Spinal cord (tissue), 10 donors: ENCODE data around the gene FOXP1. TPM values are rescaled to one million over a fixed set of nuclear protein-coding genes. Genes with fewer than 3 reads are reported as not detected.

Experiments used
- DNase-seq, 6 donors: peaks; one replicate each; pipeline versions ENCODE4 v3.0.0 to v3.0.0-alpha.2; 2013 to 2015; ENCODE audit warnings: low spot score in 6 of 6, low read depth in 4 of 6
- H3K27ac ChIP-seq: one replicate; pipeline ENCODE4 v1.5.1; 2013; ENCODE audit warnings: low read depth, low read length, control low read depth
- H3K27me3 ChIP-seq: one replicate; pipeline ENCODE4 v1.6.1; 2013; ENCODE audit warnings: low read length; ENCODE audit not compliant: control insufficient read depth, insufficient read depth
- H3K36me3 ChIP-seq: one replicate; pipeline ENCODE4 v1.6.1; 2013; ENCODE audit warnings: low read length; ENCODE audit not compliant: control insufficient read depth, insufficient read depth
- H3K4me1 ChIP-seq: one replicate; pipeline ENCODE4 v1.6.1; 2013; ENCODE audit warnings: low read length; ENCODE audit not compliant: control insufficient read depth, insufficient read depth
- H3K4me3 ChIP-seq: one replicate; pipeline ENCODE4 v1.5.1; 2013; ENCODE audit warnings: low read depth, low read length, control low read depth
- H3K9me3 ChIP-seq: one replicate; pipeline ENCODE4 v1.6.1; 2013; ENCODE audit warnings: low read length; ENCODE audit not compliant: control insufficient read depth, insufficient read depth
- WGBS: methylation state at CpG from one replicate; pipeline ENCODE4 v1.1.5; 2013; ENCODE audit warnings: missing lambda C conversion rate; ENCODE audit not compliant: insufficient coverage; 5-methylcytosine and 5-hydroxymethylcytosine counted together
- polyA plus RNA-seq, 2 donors: library from polyadenylated mRNA; unstranded; fragments of 120-200 nt; gene quantifications; one replicate each; pipeline ENCODE4 v1.2.1, GENCODE V29; 2013; ENCODE audit not compliant: insufficient read length in 2 of 2
- total RNA-seq, 2 donors: library from RNA; depleted of rRNA in 1 of 2; stranded (reverse); fragments of 120-200 nt in 1 of 2; fragments of >200 nt in 1 of 2; gene quantifications; one replicate each; pipeline versions ENCODE4 v1.2.3 to v1.2.4, GENCODE V29; 2013 to 2014
- donor health status: healthy.

FOXP1 gene
- total and polyA plus RNA-seq, 4 donors: 27.4 to 118 (median 66.1) TPM

DNA sequence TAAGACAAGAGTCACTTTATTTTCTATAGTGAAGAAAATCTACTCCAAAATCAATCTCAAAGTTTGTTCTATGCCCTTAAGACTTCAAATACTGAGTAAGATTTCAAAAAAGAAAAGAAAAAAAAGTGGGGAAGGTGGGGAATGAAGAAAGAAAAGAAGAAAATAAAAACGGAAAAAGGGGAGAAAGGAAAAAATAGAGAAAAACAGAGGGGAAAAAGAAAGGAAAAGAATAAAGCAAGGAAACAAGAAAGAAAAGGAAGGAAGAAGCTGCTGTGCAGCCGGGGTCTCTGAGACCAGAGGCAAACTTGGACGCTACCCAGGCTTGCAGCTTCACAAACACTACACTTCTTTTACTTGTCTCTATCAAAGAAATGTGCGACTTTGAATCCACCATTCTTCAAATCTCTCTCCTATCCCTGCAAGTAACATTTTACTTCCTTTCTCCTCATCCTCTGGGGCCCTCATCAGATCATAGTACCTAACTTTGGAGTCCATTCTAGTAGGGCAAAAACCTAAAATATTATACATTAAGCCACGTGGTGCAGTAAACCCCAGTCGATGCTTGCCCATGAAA is 279.8 kb downstream of the FOXP1 start:
- 30% methylated on average over 3 of the region's 6 CpGs for WGBS
- peak overlapping the region; percentile 93 for H3K27ac ChIP-seq
- peak in 5 of 6 donors; percentile 15 to 70 (median 48) for DNase-seq

DNA sequence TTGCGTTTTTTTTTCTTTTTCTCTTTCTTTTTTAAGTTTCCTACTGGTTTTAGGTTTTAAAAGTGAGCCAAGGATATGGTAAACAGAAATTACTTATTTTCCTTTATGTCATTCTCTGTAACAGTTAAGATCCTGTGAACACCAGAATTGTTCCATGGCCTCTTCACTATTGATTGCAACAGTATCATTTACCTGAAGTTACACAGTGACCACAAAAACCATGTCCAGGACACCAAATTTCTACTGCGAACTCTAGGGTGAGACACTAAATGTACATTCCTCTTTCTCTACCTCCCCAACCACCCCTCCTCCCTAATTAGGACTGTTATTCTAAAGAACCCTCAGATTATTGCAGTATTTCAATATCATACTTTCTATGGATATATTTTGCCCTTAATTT is 280.9 kb downstream of the FOXP1 start:
- 100% methylated on average over 1 of the region's 2 CpGs for WGBS
- H3K4me1 ChIP-seq: peaks cover 6% of the 10 kb centered on the region
- no peak overlapping the region for H3K27ac ChIP-seq
- peaks cover 2% of the 10 kb centered on the region for H3K27me3 ChIP-seq
- DNase-seq: no peak
- no peaks in the 10 kb centered on the region for H3K9me3 ChIP-seq
- H3K4me3 ChIP-seq: no peak overlapping the region
- no peaks in the 10 kb centered on the region for H3K36me3 ChIP-seq

More for the DNA sequence above, 279.8 kb downstream of the FOXP1 start:
- H3K27me3 ChIP-seq: peaks cover 2% of the 10 kb centered on the region
- no peaks in the 10 kb centered on the region for H3K9me3 ChIP-seq
- H3K4me1 ChIP-seq: peaks cover 9% of the 10 kb centered on the region
- H3K36me3 ChIP-seq: no peaks in the 10 kb centered on the region
- H3K4me3 ChIP-seq: peak overlapping the region; percentile 43

DNA sequence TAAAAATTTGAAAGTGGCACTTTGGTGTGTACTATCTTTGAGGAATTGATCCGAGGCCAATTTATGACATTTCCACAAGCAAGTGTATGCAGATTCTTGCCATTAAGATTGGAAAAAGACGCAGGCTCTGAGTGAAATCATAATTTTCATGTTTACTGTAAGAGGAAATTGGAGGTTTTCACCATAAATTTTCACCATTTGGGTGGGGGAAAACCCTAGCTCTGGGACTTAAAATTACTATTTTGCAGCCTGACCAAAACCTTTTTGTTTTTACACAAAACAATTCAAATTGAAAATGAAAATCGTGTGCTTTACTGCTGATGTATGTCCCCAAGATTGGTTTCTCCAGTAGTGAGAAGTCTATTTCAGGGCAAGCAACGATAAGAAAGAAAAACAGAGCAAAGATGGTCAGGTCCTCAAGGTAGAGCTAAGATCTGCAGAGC is 282.6 kb downstream of the FOXP1 start:
- H3K9me3 ChIP-seq: no peaks in the 10 kb centered on the region
- peak in 1 of 6 donors; percentile 35 for DNase-seq
- 60% methylated on average over 2 of the region's 4 CpGs for WGBS
- H3K27me3 ChIP-seq: peaks cover 2% of the 10 kb centered on the region
- no peaks in the 10 kb centered on the region for H3K36me3 ChIP-seq
- H3K4me1 ChIP-seq: peaks cover 6% of the 10 kb centered on the region
- no peak overlapping the region for H3K27ac ChIP-seq
- H3K4me3 ChIP-seq: no peak overlapping the region

DNA sequence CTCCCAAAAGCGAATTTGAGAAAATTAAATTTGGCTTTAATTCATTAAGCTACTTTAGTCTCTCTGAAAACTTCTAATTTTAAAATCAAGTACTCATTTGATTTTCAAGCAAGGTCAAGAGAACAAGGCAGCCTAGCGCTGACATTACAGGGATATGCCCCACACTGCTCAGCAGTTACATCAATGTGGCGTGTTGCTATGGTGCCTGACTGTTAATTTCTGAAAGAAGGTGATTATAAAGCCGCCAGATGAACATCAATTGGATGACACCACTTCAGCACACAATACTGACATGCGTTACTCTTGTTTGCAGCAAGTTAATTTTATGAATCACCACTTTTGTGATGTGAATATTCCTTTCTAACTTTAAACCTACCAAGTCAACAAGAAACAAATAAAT is 284.4 kb downstream of the FOXP1 start:
- H3K27ac ChIP-seq: no peak overlapping the region
- peaks cover 6% of the 10 kb centered on the region for H3K4me1 ChIP-seq
- H3K9me3 ChIP-seq: no peaks in the 10 kb centered on the region
- no peaks in the 10 kb centered on the region for H3K36me3 ChIP-seq
- no peak overlapping the region for H3K4me3 ChIP-seq
- 100% methylated on average over 1 of the region's 5 CpGs for WGBS
- DNase-seq: peak in 1 of 6 donors; percentile 54
- H3K27me3 ChIP-seq: no peaks in the 10 kb centered on the region

DNA sequence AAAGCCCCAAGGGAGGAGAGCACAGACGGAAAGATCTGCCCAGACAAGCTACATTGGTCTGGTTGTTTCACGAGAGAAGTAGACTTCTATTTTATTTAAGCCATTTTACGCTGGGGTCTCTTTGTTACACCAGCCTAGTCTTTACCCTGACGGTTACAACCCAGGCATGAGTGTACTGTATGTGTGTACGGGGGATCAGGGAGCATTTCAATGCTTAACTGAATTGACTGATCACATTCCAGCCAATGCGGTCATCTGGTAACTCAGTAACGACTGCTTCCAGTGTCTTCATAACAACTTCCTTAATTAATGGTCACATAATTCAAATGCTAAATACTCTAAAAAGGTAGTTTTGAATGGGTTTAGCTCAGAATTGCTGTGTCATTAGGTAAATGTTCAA is 288.6 kb downstream of the FOXP1 start:
- Histone ChIP-seq H3K27me3 (no peaks in the 10 kb centered on the region), H3K4me1 (no peaks in the 10 kb centered on the region), H3K27ac (no peak overlapping the region), H3K9me3 (no peaks in the 10 kb centered on the region), H3K36me3 (no peaks in the 10 kb centered on the region), H3K4me3 (no peak overlapping the region)
- WGBS: no CpG with 5 or more reads among the region's 7 CpGs
- no peak for DNase-seq

DNA sequence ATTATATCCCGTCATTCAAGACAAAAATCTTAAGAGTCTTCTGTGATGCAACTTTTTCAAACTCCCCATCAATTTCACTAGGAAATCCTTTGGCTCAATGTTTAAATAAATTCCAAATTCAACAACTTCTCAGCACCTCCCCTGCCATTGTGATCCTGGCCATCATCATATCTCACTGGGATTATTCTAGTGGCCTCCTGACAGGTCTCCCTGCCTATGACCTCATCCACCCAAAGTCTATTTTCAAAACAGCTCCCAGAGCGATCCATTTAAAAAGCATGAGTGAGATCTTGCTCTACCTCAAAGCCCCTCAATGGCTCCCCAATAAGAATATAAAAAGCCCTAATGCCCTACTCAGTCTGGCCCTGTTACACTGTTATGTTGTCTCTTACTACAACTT is 293.2 kb downstream of the FOXP1 start:
- no peak overlapping the region for H3K4me3 ChIP-seq
- H3K4me1 ChIP-seq: no peaks in the 10 kb centered on the region
- H3K27me3 ChIP-seq: no peaks in the 10 kb centered on the region
- no peak for DNase-seq
- 83% methylated on average over 2 of the region's 2 CpGs for WGBS
- H3K9me3 ChIP-seq: no peaks in the 10 kb centered on the region
- H3K36me3 ChIP-seq: no peaks in the 10 kb centered on the region
- H3K27ac ChIP-seq: no peak overlapping the region

DNA sequence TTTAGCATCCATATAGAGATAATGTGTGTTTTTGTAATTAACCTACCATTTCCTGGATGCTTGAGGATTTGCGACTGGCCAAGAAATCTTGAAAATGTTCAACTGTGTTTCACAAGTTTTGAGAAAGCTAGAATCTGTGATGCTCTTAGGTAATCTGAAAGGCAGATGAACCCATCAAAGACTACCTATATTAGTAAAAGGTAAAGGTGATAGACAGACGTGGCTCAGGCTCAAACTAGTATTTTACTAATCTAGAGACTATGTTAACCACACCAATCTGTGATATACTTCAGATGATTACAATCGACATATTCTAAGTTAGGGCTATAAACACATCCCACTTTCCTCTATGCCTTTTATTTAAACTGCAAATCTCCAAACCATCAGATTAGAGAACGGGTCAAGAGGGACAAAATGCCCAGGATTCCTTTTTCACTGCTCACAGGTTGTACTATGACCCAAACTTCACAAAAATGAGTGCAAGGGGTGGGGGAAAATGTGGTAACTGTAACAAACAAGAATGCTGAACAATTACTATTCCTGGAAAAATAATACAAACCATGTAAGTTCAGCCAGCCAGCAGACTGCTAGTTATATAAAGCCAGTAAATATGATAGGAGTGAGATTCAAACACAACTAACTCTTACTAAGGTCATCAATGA is 295.1 kb downstream of the FOXP1 start:
- no peaks in the 10 kb centered on the region for H3K9me3 ChIP-seq
- no peak overlapping the region for H3K27ac ChIP-seq
- WGBS: no CpG with 5 or more reads among the region's 4 CpGs
- DNase-seq: no peak
- no peak overlapping the region for H3K4me3 ChIP-seq
- H3K27me3 ChIP-seq: no peaks in the 10 kb centered on the region
- no peaks in the 10 kb centered on the region for H3K36me3 ChIP-seq
- H3K4me1 ChIP-seq: no peaks in the 10 kb centered on the region

DNA sequence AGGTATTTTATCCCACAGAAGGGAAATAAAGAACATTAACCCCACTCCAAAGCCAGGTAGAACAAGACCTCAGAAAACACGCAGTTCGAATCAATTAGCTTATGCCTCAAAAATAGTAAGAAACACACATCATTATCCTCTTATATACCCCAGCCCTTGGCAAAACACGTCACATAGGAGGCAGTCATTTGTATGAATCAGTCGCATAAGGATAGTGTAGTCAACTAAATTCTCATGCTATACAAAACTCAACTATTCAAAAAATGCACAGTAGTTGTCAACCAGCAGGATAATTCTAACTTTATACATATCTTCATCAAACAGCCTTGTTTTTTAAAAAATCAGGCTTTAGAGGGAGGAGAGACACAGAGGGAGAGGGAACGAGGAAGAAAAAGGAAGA is 298.4 kb downstream of the FOXP1 start:
- Histone ChIP-seq H3K36me3 (no peaks in the 10 kb centered on the region), H3K4me3 (no peak overlapping the region), H3K9me3 (no peaks in the 10 kb centered on the region), H3K27me3 (no peaks in the 10 kb centered on the region), H3K27ac (no peak overlapping the region), H3K4me1 (no peaks in the 10 kb centered on the region)
- WGBS: 100% methylated on average over 3 of the region's 5 CpGs
- no peak for DNase-seq

DNA sequence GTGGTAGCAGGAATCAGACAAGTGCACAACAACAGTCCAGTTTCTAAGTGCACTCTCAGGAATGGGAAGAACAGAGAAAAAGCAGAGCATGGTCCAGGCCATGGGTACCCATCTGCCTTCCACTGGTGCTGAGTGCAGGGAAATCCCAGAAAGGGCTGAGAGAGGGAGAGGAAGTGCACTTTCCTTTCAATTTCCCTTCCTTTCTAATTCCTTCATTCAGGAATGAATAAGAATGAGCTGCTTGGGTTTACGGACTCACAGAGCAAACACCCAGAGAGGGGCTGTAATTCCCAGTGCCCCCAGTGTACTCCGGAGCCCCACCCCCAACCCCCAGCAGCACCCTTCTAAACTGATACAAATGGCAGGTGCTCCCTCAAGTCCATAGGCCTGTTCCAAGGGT is 300.6 kb downstream of the FOXP1 start:
- no peak overlapping the region for H3K27ac ChIP-seq
- no peaks in the 10 kb centered on the region for H3K36me3 ChIP-seq
- no peak overlapping the region for H3K4me3 ChIP-seq
- WGBS: no CpG with 5 or more reads among the region's 2 CpGs
- no peaks in the 10 kb centered on the region for H3K9me3 ChIP-seq
- no peak for DNase-seq
- H3K4me1 ChIP-seq: no peaks in the 10 kb centered on the region
- H3K27me3 ChIP-seq: no peaks in the 10 kb centered on the region

DNA sequence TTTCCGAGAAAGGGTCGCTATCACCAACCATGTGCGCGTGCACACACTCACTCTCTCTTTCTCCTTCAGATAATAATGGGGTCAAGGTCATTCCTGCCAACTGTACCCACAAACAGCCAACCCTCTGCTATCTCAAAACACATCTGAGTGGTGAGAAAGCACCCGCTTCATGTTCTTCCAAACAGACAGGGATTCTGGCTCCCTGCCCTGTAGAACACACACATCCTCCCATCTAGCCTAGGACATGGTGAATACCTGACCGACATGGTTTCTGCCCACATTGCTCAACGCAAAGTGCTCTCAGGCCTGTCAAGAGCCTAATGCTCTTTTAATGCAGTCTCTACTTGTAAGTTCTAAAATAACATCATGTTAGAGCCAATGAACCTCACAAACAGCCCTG is 302.2 kb downstream of the FOXP1 start:
- H3K4me1 ChIP-seq: no peaks in the 10 kb centered on the region
- H3K27me3 ChIP-seq: no peaks in the 10 kb centered on the region
- DNase-seq: no peak
- WGBS: 98% methylated on average over 3 of the region's 7 CpGs
- H3K27ac ChIP-seq: no peak overlapping the region
- H3K36me3 ChIP-seq: no peaks in the 10 kb centered on the region
- H3K4me3 ChIP-seq: no peak overlapping the region
- H3K9me3 ChIP-seq: no peaks in the 10 kb centered on the region
